Ovary (tissue), 3 donors: Measurements from ENCODE around the gene ZNF519.

Source experiments
- CTCF ChIP-seq, 3 donors: fragments of 450-650 bp in 2 of 3; fragments of 200-600 bp in 1 of 3; IDR thresholded peaks; one replicate each; pipeline versions ENCODE4 v1.5.1 to v1.8.0; 2016 to 2022; ENCODE audit warnings: antibody characterized with exemption in 3 of 3, mild to moderate bottlenecking in 1 of 3
- EP300 ChIP-seq: sonication (generic); formaldehyde crosslinking; IDR thresholded peaks from one replicate; pipeline ENCODE4 v1.6.1; 2017; ENCODE audit warnings: antibody characterized with exemption
- POLR2A ChIP-seq: fragments of 450-650 bp; IDR thresholded peaks from one replicate; pipeline ENCODE4 v1.6.1; 2017; ENCODE audit warnings: antibody characterized with exemption, mild to moderate bottlenecking, moderate library complexity
- donor health status: DM: no; HTN: no; CAD: no.

- TF ChIP-seq CTCF (IDR thresholded peaks at IDR 0.05) (no peak), EP300 (no peak), POLR2A (no peak)
These were observed 12.3 kb upstream of the ZNF519 start for GRCh38 chr18:14144628-14144895.
